SIG-M5 (cell line): ENCODE data around the gene CACNA1I.

Experiments
- DNase-seq: peaks from one replicate; lab custom pipeline; 2025; lab: John Stamatoyannopoulos, UW

Gene CACNA1I

DNA sequence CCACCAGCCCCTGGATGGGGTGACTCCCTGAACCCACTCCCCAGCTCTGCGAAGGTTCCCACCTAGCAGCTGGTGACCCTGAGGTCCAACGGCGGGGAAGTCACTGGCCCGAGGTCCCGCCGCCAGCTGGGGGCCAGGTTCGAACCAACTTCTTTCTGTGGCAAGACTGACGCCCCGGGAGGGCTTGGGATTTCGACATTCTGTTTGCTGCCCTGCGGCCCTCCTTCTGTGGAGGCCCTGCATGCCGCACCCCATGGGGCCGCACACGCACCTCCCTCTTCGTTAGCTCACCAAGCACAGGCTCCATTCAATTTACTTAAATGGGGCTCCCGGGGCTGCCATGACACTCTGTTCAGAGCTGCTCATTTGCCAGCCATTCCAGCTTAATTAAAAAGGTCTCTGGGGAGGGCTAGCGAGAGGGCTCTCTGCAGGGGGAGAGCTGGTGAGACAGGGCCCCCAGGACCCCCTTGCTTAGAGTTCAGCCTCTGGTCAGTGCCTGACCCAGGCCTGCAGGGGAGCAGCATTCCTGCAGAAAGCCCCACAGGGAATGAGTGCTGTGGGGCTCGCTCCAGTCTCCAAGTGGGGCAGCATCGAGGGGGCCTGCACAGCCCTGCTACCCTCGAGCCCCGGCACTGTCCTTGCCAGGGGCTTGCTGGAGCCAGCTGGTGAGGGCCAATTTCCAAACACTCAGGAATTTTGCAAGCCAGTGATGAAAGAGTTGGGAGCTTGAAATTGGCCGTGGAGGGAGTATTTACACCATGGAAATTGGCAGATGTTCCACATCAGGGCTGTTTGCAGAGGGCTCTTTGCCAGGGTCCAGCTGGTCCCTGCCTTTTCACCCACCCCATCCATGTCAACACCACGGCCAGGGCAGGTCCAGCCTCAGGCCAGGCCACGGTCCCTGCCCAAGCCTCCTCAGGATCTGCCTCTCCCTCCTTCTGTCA, 80.8 kb downstream of the CACNA1I start:
- DNase-seq = peak; percentile 2

DNA sequence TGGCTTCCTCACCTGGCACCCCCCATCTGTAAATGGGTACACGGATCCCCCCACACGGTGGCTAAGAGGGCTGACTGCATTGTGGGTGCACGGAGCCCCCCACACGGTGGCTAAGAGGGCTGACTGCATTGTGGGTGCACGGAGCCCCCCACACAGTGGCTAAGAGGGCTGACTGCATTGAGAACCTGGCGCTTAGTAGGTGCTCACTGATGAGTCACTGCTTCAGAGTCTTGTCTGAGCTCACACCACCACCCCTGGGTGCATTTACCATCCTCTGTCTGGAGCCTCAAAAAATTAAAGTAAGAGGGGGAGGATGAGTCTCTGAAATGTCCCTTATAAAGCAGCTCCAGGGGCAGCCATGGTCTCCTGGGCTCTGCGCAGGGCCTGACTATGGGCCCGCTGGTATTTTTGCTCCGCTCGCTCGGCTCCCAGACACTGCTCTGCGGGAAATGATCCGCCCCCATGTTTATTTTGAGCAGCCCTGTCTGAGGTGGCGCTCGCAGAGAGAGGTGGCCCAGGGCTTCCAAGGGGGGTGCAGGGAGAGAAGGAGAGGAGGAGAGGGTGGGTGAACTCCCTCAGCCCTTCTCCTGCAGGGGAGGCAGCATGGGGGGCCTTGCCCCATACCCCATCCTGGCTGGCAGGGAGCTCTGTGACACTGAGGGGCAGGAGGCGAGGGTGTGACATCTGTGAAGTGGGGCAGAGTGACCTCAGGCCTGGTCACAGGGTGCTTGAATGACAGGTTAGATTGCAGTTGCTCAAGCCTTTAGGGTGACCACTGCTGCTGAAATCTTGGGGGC, 82.6 kb downstream of the CACNA1I start:
- DNase-seq = no peak

DNA sequence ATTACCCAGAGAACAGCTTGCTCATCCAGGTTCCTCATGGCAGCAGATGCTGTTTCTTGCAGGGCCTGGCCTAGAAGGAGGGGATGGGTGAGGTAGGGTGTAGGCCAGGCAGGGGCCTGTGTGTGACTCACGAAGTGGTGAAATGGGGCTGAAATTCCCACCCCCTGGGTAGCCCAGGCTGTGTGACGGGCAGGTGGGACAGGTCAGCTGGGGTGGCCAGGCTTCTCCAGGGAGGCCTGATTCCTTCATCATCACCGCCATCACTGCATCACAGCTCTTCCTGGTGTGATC, 83.2 kb downstream of the CACNA1I start:
- no peak for DNase-seq

DNA sequence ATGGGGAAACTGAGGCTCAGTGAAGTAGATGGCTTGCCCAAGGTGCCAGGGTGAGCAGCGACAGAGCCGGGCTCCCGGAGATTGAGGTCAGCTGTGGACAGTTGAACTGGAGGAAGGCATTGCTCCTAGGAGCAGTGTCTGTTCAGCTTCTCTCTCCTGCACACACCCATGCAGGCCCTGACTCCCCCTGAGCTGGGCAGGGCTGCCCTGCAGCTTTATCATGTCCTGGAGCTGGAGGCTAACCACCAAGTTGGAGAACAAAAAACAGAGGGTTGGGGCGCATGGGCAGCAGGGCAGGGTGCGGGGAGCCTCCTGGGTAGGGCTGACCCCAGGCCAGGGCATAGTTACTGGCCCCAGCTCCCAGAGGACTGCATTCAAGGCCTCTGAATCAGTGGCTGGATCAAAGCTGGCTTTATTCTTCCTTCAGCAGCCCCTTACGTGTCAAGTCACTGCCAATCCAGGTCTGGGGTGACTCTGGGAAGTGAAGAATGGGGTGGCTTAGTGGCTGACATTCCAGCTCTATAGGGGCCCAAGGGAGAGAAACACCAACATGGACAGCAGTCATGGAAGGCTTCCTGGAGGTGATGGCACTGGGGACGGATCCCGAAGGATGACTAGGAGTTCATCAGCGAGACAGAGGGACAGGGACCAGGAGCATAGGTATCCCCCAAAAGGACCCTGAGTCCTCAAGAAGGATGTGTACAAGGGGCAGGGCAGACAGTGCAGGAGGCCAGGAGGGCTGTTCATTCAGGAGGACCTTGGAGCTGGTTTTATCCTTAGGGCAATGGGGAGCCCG, 83.8 kb downstream of the CACNA1I start:
- DNase-seq = no peak

DNA sequence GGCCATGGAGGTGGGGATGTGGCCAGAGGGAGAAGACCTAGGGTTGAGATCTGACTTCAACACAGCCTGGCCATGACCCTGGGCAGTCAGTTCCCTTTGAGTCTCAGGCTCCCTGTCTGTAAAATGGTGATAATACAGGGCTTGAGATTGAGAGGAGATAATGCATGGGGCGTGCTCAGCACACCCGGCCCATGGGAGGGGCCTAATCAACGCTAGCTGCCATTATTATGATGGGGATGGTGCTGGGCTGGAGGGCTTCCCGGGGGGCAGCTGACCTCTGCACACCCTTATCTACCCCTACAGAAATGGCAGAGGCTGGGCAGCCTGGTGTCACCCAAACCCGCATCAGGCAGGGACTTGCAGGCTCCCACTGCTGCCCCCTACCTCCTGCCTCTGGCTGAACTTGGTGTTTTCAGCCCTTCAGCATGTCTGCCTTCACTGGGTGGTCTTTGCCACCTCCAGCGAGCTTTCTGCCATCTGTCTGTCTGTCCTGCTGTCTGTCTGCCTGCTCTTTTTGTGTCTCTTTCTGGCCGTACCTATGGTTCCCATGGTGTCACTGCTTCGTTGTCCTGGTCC, 84.5 kb downstream of the CACNA1I start:
- no peak for DNase-seq

DNA sequence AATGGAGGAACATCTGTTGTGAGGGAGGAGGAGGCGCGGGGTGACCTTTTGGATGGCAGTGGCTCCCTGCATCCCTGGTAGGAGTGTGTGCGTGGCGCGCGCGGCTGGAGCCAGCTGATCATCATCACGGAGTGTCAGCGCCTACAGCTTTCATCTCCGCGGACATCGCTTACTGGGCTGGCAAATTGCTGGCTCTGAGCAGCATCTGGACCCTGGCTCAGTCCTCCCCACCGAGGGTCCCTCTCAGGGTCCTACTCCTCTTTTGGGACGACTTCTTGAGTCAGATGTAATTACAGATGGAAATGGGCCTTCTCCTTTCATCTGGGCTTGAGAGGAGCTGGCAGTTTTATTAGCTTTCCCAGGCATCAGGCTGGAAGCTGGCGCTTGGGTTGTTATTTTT, 85.3 kb downstream of the CACNA1I start:
- DNase-seq = no peak

DNA sequence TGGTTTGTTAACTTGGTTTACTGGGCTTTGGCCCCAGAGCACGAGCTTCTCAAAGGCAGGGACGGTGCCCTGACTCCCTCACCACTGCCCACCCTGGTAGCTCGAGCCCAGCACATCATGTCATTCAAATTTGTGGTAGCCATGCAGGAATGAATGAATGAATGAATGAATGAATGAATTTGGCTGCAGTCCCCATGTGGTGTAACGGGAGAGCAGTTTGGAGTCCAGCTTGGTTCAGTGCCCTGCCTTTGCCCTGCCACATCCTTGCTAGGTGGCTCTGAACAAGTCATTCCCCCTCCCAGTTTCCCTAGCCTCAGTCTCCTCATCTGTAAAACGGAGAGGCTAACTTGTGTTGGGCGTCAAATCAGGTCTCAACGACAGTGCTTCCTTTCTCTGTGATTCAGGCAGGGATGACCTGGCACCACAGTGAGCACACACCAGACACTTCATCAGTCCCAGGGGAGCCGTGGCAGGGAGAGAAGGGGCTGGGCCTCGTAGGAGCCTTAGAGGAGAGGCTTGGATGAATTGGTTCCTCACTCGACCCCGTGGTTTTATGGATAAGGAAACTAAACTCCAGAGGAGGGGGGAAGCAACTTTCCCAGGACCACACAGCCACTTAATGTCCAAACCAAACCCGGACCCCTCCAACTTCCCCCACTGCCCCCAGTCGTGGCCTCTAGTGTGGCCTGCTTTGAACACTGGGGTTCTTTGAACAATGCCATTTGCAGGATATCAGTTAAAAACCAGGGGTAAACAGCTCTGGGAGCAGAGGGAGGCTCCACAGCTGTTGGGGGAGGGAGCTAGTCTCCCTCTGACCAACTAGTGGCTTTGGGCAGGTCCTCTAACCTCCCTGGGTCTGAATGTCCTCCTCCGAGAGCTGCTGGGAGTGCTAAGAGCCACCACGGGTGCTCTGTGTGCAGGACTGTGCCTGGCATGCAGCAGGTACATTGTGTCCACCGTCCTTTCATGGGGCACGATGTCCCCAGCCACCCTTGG, 86.2 kb downstream of the CACNA1I start:
- no peak for DNase-seq

DNA sequence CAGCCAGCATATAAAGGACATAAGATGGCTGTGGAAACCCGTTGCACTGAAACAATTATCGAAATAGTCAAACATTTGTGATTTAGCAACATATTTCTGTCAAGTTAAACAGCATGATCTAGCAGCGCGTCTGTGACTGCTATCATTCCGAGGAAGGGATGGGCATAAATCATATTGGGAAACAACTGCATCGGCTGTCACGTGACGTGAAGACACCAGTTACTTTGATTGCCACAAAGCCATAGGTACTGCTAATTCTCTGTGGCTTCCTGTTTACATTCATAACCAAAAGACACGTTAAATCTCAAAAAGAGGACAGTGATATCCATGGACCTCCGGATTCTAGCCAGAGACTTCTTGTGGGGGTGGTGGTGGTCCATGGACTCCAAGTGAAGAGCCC, 87.8 kb downstream of the CACNA1I start:
- DNase-seq = no peak

DNA sequence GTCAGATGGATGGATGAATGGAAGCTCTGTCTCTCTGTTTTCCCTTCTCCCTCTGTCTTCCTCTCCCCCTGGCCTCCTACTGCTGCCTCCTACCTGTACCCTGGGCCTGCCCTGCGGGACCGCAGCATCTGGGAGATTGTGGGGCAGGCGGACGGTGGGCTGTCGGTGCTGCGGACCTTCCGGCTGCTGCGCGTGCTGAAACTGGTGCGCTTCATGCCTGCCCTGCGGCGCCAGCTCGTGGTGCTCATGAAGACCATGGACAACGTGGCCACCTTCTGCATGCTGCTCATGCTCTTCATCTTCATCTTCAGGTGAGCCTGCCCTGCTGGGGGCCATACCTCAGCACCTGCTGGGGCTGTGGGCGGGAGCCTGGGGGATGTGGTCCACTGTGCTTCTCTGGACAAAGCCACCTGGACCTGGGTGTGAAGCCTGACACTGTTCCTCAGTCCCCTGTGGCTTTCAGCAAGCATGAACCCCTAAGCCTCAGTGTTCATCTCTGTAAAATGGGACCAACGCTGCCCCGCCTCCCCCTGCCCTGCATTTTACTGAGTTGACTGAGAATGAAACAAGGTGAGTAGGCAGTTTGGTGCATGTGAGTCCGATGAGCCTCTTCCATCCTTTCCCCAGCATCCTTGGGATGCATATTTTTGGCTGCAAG, 88.4 kb downstream of the CACNA1I start:
- DNase-seq = no peak

DNA sequence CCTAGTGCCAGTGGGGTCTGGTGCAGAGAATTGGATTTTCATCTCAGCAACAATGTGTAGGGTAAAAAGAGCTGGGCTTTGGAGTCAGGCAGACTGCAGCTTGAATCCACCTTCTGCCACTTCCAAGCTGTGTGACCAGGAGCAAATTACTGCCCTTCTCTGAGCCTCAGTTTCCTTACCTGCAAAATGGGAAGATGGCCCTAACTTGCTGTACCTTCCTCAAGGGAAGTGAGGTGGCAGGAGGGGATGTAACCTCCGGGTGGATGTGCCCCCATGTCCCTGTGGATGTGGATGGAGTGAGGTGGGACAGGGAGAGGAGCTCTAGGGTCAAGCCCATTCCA, 90.9 kb downstream of the CACNA1I start:
- no peak for DNase-seq

DNA sequence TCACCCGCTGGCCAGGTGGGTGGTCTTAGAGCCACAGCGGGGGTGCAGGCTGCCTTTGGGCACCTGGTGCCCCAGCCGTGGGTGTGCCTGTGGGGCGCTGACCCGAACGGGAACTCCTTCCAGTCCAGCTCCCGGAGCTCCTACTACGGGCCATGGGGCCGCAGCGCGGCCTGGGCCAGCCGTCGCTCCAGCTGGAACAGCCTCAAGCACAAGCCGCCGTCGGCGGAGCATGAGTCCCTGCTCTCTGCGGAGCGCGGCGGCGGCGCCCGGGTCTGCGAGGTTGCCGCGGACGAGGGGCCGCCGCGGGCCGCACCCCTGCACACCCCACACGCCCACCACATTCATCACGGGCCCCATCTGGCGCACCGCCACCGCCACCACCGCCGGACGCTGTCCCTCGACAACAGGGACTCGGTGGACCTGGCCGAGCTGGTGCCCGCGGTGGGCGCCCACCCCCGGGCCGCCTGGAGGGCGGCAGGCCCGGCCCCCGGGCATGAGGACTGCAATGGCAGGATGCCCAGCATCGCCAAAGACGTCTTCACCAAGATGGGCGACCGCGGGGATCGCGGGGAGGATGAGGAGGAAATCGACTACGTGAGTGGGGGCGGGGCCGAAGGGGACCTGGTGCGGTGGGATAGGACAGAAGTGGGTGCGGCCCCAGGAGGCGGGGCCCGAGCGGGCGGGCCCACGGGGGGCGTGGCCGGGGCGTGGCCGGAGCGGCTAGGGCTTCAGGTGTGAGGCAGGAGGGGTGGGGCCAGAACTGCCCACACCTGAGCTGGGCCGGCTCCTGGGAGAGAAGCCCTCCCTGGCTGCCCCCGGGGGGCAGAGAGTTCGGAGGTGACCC, 91.5 kb downstream of the CACNA1I start:
- DNase-seq = no peak

DNA sequence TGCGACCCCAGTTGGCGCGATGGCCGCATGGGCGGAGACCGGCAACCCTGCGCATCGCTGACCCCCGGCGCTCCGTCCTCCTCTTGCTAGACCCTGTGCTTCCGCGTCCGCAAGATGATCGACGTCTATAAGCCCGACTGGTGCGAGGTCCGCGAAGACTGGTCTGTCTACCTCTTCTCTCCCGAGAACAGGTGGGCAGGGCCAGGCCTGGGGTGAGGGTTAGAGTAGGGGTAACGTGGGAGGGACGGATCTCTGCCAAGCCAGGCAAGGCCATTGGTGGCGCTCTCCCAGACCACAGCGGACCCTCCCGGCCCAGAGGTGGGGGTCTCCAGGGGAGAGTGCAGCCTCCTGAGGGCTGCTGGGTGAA, 92.1 kb downstream of the CACNA1I start:
- no peak for DNase-seq

DNA sequence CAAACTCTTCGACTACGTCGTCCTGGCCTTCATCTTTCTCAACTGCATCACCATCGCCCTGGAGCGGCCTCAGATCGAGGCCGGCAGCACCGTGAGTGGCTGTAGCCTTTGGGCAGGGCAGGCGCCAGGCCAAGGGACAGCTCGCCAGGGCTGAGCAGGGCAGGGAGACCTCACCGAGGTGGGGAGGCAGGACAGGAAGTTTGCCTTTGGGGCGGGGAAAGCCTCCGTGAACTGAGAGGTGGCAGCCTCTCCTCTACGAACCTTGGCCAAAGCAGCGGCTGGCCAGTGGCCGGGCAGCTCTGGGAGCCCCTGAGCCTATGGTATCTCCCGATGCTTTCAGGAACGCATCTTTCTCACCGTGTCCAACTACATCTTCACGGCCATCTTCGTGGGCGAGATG, 93.2 kb downstream of the CACNA1I start:
- no peak for DNase-seq

DNA sequence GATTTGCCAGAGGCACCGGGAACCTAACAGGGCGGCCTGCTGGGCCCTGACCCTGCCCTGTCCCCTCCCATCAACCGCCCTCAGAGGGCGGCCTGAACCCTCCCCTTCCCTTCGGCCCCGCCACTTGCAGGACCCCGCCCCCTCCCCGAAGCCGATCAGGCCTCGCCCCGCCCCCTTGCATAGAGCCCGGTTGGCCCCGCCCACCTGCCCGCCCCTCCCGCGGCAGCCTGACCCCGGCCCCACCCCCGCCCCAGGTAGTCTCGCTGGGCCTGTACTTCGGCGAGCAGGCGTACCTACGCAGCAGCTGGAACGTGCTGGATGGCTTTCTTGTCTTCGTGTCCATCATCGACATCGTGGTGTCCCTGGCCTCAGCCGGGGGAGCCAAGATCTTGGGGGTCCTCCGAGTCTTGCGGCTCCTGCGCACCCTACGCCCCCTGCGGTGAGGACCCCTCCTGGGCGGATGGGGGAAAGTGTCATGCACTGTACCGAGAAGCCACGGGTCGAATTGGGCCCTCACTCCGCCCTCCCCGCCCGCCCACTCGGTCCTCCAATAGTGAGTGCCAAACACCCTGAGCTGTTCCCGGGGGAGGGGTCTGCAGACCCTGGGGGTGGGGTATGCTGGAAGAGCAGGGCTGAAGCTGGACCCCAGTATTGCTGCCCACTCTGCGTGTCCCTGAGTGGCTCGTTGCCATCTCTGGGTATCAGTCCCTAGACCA, 94.1 kb downstream of the CACNA1I start:
- DNase-seq = no peak

DNA sequence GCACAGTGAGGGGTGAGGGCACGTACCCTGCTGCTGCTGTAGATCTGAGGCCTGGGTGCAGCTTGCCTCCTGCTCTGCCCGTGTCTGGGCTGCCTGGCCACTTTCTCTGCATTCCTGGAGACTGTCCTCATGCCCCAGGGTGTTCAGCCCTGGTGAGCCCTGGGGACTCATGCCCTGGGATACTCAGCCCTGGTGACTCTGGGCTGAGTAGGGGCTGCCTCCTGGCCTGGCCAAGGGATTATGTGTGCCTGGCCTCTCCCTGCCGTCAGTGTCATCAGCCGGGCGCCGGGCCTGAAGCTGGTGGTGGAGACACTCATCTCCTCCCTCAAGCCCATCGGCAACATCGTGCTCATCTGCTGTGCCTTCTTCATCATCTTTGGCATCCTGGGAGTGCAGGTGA, 94.7 kb downstream of the CACNA1I start:
- DNase-seq = no peak

DNA sequence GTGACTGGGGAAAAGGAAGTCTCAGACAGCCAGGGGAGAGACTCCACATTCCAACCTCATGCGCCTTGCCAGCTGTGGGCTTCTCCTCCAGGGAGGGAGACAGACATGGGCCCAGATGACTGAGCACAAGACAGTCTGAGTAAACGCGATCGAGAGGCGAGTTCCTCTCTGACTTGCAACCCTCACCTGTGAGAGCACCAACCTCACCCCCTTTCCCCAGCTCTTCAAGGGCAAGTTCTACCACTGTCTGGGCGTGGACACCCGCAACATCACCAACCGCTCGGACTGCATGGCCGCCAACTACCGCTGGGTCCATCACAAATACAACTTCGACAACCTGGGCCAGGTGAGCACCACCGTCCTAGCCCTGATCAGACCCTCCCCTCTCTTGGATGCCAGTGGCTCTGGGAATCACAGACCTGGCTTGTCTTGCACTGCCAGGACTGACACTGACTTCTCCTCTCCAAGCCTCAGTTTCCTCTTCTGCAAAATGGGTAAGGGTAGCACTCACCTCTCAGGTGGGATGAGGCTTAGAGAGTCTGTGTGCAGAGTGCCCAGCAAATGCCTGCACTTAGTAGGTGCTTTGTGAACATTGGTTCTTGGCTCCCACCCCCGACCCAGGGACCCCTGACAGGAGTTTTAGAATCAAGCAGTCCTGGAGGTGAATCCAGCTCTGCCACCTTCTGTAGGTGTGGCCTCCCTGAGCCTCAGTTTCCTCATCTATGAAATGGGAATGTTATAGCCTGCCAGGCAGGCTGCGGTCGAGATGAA, 95.3 kb downstream of the CACNA1I start:
- no peak for DNase-seq

DNA sequence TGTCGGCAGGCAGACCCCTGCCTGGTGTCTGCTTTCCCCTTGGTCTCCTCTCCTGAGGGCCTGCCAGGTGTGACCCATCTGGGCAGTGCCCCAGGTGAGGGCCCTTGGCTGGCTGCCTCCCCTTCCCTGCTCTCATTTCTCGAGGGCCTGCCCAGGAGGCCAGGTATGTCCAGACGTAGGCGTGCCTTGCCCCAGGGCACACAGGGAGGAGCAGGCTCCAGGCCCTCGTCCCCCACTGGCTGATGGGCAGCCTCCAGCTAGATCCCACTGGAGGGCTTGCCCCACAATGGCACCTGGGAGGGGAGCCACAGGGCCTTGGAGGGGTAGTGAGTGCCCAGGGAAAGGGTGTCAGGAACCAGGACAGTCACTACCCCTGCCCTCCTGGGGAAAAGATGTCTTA, 95.9 kb downstream of the CACNA1I start:
- DNase-seq = no peak

DNA sequence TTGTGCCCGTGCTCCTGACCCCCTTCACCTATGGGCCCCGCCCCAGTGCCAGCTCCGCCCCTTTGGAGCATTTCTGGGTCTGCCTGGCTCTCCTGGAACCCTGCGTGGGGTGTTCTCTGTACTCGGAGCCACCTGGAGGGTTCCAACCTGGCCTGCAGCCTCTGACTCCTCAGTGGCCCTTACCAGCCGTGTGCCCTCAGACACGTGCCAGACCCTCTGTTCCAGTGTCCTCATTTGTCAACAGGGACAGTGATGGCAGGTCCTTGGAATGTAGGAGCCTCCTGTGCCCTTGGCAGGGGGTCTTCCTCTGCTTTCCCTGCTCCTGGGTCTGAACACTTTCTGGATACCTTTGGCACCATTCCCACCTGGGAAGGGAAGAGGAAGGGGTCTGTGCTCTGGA, 96.4 kb downstream of the CACNA1I start:
- DNase-seq = no peak
